Measurements from ENCODE around the gene TRA2B. TPM values are rescaled to one million over a fixed set of nuclear protein-coding genes. Genes with fewer than 3 reads are reported as not detected.

Gene TRA2B
- total and polyA plus RNA-seq, 2 of the 8 experiments (the other 6 are each of a cell fraction or from before 2014, with no cell fraction given), result 206 to 274 TPM

DNA sequence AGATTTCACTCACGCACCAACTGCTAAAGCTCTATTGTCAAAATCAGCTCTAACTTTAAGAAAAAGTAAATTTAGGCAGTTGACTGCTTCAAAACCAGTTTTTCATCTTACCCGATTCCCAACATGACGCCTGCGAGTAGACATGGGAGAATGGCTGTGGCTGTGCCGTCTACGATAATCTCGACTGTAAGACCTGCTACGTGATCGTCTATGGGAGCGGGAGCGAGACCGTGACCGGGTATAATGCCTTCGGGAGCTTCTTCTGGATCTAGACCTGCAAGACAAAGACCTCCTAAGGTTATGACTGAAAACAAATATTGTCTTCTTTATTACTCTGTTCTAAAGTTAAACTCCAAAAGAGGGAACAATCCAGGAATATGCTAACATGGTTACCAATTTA lies 12.5 kb downstream of the TRA2B start (continued):
- TF ChIP-seq POLR2AphosphoS5 (IDR thresholded peaks at IDR 0.05; ENCODE audit: low read depth, low read length) (peak; percentile 69), ASH2L (IDR thresholded peaks at IDR 0.05; ENCODE audit: low read length) (no peak)

All from H1 (cell line).